Stimulated activated CD4-positive, alpha-beta T cell treated with anti-CD3 and anti-CD28 coated beads, TNF-alpha, amount 100 ng/mL, for 48 hours (primary cell): ENCODE measurements around the gene ACADM.
"Not testable (repeated sequence)": the region's sequence is repeated elsewhere in the genome, so short reads cannot be mapped to it uniquely, and the experiment has no call there.

Experiments used
- DNase-seq, 3 donors: peaks; one replicate each; pipeline ENCODE4 v3.0.0-alpha.2; 2020; ENCODE audit warnings: low read depth in 3 of 3

Gene ACADM

DNA sequence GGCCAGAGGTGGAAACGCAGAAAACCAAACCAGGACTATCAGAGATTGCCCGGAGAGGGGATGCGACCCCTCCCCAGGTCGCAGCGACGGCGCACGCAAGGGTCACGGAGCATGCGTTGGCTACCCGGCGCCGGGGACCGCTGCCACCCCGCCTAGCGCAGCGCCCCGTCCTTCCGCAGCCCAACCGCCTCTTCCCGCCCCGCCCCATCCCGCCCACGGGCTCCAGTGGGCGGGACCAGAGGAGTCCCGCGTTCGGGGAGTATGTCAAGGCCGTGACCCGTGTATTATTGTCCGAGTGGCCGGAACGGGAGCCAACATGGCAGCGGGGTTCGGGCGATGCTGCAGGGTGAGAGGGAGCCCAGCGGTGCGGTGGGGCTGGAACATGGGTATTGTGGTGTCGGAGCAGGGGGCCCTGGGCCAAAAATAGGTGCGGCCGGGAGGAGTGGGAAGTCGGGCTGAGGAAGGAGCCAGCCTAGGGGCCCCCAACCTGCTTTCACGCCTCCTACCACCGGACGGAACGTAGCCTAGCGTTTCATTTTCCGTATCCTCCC, at the start of gene ACADM:
TSS of gene ACADM (plus strand) at position 238 of the 551 bp plus-strand sequence. CDS start at position 317, 79 bp downstream.
- peak; percentile 59 to 83 (median 73) for DNase-seq

DNA sequence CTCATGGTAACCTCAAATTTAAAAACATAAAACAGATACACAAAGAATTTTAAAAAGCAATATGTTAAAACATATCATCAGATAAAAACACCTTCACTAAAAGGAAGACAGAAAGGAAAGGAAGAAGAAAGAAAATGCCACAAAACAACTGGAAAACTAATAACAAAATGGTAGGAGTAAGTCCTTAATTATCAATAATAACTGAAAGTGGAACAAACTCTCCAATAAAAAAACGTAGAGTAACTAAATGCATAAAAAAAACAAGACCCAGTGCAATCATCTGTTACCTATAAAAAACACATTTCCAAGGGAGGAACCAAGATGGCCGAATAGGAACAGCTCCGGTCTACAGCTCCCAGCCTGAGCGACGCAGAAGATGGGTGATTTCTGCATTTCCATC, 47.1 kb upstream of the ACADM start:
- no peak for DNase-seq

DNA sequence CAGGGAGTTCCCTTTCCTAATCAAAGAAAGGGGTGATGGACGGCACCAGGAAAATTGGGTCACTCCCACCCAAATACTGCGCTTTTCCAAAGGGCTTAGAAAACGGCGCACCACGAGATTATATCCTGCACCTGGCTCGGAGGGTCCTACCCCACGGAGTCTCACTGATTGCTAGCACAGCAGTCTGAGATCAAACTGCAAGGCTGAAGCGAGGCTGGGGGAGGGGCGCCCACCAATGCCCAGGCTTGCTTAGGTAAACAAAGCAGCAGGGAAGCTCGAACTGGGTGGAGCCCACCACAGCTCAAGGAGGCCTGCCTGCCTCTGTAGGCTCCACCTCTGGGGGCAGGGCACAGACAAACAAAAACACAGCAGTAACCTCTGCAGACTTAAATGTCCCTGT, 46.5 kb upstream of the ACADM start:
- not testable (repeated sequence) for DNase-seq

DNA sequence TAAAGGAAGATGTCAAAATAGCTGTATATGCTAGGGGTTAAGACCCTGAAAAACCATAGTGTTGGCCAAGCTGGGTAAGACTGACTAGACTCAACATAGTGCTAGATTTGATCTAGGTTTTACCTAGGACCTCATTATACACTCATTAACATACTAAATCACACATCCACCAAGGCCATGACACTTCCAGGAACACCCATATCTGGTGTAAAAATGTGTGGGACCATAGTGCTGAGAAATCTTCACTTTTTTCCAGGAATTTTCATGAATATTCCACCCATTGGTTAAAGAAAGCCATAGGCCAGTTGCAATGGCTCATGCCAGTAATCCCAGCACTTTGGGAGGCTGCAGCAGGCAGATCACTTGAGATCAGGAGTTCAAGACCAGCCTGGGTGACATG, 34.0 kb upstream of the ACADM start:
- DNase-seq, result no peak

DNA sequence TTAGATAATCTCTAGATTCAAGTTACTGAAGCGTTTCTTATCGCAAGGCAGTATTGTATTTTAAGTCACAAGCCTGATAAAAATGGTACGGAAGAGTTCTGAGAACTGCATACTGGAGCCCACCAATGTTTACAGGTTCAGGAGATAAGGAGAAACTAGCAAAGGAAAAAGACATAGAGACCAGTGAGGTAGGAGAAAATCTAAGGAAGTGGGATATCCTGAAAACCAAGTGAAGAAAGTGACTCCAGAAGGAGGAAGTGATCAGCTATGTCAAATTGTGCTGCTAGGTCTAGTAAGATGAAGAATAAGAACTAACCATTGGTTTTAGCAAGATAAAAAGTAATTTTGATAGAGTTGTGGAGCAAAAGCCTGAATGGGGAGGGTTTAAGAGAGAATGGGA, 31.0 kb upstream of the ACADM start:
- no peak for DNase-seq

DNA sequence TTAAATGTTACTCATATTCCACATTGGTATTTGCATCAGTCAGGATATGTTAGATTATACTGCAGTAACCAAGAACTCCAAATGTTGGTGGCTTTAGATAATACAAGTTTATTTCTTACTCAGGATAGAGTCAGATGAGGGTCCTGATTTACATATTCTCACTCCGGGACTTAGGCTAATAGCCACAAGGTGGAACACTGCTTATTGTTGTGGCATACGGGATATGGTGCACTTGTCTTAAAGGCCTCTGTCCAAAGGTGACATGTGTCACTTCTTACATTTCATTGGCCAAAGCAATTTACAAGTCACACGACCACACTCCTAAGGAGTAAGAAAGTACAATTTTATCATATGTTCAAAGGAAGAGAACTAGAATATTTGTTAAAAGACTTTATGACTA, 28.5 kb upstream of the ACADM start:
- no peak for DNase-seq

DNA sequence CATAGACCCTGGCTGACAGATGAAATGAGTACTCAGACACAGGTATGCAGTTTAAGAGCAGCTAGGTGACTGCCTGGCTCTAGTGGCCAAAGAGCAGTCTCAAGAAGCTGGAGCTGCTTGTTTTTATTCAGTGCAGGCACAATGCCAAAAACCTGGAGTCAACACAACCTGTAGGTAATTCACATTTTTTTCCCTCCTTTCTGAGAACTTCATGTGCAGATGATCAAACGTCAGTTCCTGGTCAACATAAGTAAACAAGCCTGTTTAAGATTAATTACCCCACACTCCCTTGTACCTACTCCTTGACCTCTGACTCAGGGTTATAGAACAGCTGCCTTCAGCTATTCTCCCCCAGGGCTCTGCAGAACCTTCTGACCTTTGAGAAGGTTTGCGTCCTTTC, 17.3 kb upstream of the ACADM start:
- DNase-seq, result no peak

DNA sequence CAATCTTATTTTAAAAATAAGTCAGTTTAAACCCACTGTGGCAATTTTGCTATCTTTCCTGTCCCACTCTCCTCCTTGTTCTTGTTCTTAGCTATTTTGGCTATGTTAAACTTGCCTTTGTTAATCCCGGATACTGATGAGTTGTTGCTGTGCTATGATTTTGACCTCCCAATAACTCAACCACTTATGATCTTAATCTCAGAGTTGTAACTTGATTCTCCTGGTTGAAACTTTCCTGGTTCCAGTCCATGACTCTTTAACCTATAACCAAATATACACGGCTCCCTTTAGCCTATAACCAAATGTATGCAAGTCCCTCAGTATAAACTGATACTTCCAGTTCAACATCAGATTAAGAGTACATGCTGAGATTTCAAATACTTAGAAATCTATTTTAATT, 15.6 kb upstream of the ACADM start:
- DNase-seq, result no peak

DNA sequence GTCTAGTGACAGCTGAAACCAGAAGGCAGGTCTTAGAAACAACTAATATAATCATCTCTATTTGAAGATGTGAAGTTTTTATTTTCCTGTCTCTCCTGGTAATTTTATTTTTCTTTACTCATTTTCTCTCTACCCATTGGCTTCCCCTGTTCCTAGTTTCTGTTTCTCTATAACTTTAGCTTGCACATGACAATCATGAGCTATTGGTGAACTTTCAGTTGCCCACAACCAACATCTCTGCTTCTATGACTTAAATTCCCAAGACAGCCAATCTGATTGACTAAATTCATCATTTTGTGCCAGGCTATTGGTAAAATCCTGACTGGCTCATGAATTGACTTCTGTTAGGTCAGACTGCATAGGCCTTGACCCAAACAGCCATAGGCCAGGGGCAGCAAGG, 13.7 kb upstream of the ACADM start:
- no peak for DNase-seq

DNA sequence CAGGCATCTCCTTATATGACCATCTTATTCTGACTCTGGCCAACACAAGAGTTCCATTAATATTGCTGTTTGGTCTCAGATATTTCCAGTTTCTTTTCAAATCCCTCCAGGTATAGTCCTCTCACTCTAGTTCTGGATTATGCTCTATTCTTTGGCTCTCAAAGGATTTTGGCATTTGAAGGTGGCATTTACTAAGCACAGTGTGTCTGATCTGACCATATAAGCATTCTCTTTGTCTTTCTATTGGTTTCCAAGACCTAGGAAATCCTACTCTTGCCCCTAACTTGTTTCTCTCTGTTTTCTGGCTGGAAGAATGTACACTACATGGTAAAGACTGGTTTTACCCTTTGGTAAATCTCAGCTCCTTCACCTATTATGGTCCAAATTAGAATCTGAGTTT, 12.7 kb upstream of the ACADM start:
- DNase-seq, result no peak

DNA sequence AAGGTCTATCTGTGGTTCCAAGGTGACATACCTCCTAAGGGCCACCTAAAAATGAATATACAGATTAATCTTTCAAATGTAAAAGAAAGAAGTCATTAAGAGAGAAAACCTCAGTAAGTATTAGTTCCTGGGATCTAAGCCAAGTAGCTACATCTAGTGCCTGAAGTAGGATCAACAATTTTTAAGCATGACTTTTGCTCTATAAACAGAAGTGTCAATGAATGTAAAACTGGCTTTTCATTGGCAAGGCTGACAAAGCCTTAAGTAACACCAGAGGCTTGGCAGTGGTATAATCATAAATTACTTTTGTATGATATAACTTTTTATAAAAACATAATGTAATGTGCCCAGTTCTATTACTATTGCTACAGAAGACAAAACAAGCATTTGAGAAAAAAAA, 12.2 kb upstream of the ACADM start:
- no peak for DNase-seq

DNA sequence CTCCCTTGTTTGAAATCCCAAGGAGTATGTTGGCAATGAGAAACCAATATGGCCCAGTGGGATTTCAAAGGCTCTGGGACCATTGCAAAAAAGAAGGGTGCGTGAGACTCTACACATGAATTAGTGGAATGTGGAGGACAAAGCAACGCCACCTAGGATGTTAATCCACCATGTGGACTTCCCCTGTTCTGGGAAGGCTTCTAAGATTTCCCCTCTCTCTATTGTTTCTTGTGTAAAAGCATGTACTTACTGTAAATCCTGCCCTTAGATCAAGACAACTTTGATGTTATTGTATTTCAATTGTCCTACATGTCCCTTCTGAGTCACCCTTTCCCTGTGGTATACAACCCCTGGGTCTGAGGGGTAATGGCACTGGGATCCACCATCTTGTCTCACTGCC, 4.7 kb upstream of the ACADM start:
- DNase-seq, result no peak

DNA sequence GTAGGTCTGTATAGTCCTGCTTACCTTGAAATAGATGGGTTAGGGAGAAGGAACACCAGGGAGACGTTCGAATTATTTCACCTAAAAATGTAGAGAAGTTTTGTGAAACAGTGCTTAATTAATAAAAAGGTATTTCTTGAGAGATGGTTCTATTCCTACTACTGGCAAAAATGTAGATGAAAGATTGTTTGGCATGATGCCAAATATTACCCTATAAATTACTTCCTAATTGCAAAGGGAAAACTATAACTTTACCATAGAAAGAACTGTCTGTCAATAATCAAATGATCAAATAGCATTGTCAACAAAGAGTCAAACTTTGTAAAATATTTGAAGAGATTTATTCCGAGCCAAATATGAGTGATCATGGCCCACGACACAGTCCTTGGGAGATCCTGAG, 4.2 kb upstream of the ACADM start:
- DNase-seq, result no peak

DNA sequence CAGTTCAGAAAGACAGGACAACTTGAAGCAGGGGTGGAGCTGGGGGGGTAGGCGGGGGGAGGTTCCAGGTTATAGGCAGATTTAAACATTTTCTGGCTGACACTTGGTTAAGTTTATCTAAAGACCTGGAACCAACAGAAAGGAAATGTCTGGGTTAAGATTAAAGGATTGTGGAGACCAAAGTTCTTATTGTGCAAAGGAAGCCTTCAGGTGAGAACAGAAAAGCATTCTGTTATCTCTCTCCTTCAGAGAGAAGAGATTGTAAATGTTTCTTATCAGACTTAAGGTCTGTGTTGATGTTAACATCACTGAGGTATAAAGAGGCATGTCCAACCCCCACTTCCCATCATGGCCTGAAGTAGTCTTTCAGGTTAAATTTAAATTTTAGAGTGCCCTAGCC, 3.7 kb upstream of the ACADM start:
- DNase-seq, result no peak

DNA sequence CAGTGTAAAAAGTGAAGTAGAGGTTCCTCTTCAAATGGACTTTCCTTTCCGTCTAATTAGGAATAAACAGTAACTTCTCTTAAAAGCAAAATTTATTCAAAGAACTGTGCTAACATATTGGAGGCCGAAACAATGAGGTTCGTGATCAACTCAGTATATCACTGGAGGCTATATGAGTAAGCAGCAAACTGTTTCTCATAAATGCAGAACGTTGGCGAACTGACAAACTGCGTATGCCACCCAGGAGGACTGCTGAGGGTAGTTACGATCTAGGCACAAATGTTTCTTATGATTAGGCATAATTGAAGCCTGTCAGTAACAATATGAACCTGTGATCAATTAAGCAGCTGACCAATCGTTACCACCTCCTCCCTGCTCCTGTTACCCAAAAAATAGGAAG, 2.3 kb upstream of the ACADM start:
- not testable (repeated sequence) for DNase-seq

DNA sequence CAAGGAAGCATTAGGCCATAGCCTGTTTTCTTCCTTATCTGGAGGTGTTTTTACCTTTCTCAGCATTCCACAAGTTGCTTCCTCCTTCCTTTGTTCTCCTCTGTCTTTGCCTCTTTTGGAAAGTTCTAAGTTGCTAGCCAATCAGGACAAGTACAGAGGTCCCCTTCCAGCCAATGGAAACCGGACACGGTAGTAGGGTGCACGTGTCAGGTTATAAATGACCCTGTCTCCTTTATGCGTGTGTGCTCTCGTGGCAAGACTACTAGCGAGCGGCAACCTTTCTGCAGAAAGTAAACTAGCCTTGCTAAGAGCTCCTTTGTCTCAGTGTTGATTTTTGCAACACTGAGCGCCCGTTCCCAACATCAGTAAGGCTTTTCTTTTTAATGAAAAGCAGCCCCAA, 1.5 kb upstream of the ACADM start:
- no peak for DNase-seq

DNA sequence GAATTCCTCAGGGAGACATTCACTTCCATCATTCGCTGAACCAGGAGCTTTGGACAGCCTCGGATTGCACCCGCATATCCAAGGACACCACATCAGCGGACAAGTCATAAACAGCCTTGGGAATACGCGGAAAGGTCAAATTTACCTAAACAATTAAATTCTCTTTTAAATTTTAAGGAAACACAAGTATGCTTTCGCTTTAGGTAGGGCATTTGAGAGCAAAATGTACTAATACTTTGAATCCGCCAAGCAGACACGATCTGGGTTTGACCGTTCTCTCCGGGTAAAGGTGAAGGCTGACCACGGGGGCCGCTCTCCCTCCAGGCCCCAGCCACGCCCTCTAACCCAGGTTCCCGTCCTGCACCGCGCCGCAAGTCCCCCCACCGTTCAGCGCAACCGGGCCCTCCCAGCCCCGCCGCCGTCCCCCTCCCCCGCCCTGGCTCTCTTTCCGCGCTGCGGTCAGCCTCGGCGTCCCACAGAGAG, 479 bp upstream of the ACADM start:
- peak; percentile 32 to 73 (median 37) for DNase-seq

DNA sequence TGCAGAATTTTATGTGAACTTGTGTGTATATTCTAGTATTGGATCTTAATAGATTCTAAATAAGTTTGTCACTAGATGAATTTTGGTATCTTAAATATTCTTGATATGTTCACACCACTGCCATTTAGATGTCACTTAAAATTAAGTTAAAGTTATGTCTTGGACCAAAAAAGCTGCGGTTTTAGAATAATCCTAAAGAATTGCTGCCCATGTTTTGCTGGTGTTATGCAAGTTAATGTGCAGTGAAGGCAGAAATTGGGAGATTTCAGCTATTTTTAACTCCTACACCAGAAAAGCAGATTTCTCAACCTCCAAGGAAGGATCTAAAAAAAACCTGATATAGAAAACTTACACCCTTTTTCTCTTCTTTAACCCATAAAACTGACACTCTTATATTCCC, 757 bp downstream of the ACADM start:
- no peak for DNase-seq

DNA sequence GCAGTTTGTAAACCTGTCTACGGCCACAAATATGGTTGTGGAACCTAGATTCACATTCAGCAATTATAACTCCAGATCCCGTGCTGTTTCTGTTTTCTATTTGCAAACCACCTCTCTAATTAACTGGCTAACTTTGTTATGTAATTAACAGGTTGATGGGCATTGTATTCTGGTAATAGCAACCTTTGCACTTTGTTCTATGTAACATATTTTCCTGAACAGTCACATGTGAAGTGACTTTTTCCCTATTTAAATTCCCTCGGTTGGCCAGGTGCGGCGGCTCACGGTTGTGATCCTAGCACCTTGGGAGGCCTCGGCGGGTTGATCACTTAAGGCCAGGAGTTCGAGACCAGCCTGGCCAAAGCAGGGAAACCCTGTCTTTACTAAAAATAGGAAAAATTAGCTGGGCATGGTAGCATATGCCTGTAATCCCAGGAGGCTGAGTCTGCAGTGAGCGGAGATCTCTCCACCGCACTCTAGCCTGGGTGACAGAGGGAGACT, 1.4 kb downstream of the ACADM start:
- DNase-seq, result no peak

DNA sequence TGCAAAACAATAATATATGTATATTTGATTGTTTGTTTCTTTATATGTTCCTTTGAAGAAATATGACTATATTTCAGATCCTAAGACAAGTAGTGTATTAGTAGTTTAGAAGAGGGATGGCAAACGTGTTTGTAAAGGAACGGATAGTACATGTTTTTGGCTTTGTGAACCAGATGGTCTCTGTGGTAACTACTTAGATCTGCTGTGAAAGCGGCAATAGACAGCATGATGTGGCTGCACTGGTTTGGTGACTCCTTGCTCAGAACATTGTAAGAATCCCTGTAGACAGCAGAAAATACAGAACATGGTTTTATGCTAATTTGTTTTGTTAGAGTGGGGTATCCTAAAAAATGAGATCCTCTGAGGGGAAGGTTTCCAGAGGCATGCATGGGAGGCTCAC, 3.1 kb downstream of the ACADM start:
- DNase-seq, result no peak

DNA sequence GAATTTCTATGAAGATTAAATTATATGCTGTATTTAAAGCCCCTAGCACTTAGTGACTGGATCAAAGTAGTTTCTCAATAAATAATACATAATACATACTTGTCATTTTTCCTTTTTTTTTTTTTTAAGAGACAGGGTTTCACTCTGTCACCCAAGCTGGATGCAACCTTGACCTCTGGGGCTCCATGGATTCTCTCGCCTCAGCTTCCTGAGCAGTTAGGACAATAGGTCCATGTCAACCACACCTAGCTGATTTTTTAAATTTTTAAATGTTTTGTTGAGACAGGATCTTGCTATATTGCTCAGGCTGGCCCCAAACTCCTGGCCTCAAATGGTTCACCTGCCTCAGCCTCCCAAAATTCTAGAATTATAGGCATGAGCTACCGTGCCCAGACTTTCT, 5.9 kb downstream of the ACADM start:
- DNase-seq, result no peak

DNA sequence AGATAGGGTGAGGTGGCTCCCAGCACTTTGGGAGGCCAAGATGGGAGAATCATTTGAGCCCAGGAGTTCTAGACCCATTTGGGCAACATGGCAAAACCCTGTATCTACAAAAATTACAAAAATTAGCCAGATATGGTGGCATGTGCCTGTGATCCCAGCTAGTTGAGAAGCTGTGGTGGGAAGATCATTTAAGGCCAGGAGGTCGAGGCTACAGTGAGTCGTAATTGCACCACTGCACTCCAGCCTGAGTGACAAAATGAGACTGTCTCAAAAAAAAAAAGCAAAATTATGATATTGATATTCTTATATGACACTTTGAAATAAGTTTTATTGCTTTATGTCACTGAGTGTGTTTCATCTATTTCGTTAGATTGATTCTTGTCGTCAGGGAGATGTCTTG, 7.4 kb downstream of the ACADM start:
- DNase-seq, result no peak

DNA sequence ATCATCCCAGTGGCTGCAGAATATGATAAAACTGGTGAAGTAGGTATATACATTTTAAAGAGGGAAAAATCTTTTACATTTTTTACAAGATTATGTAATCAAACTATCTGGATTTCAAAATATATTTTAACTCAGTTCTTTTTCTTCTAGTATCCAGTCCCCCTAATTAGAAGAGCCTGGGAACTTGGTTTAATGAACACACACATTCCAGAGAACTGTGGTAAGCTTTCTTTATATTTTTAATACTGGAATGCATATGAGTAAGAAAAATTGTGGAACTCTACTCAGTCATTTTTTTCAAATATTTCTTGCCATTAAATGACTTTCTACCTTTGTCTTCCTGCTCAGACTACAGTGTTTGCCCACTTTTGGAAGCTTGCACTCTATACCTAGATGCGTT, 8.2 kb downstream of the ACADM start:
- no peak for DNase-seq

DNA sequence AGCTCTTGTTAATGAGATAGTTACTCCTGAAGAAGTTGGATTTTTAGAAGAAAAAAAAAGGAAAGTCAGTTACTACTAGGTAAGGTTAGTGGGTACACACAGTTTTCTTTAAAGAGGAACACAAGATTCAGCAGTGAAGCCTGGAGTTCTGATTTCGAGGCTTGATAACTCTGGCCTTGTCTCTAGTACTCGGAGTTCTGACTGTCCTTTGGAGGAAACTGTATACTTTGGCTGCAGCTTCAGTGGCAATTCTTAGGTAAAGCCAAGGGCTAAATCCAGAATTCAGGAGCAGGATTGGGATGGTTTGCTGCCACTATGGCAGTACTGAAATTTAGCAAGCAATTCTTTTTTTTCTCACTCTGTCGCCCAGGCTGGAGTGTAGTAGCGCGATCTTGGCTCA, 9.2 kb downstream of the ACADM start:
- no peak for DNase-seq
